Naive thymus-derived CD8-positive, alpha-beta T cell (primary cell): ENCODE measurements around the gene AEBP2. TPM values are rescaled to one million over a fixed set of nuclear protein-coding genes. Genes with fewer than 3 reads are reported as not detected.
"Not testable (repeated sequence)": the region's sequence is repeated elsewhere in the genome, so short reads cannot be mapped to it uniquely, and the experiment has no call there.

Source experiments
- ATAC-seq, 2 donors: fragments of 150-1000 bp; cut with Tn5 transposase in 1 of 2; sonication (Bioruptor Pico), chemical (Tn5 transposase) in 1 of 2; 1 replicate in 1 of 2; 2 replicates in 1 of 2; pipeline ENCODE4 v1.10.0; 2021; ENCODE audit warnings: mild to moderate bottlenecking in 2 of 2, moderate library complexity in 2 of 2
- POLR2A ChIA-PET: fragments of 350-600 bp; sonication (Branson Sonifier 250); formaldehyde crosslinking; loops from one replicate; lab custom pipeline; 2021; ENCODE audit warnings: antibody characterized with exemption; lab: Charles Lee
- DNase-seq, 10 donors: peaks; one replicate each; pipeline versions ENCODE4 v3.0.0 to v3.0.0-alpha.2; 2020 to 2022
- H3K27ac Mint-ChIP-seq, 10 donors: one replicate each; pipeline ENCODE4 v1.8.0; 2020 to 2022; ENCODE audit warnings: mild to moderate bottlenecking in 10 of 10, mixed read lengths in 10 of 10, moderate library complexity in 4 of 10, inconsistent platforms in 1 of 10
- H3K27me3 Mint-ChIP-seq, 5 donors: one replicate each; pipeline ENCODE4 v1.8.0; 2021 to 2022; ENCODE audit warnings: mixed read lengths in 5 of 5
- H3K36me3 Mint-ChIP-seq, 3 donors: one replicate each; pipeline ENCODE4 v1.8.0; 2020 to 2022; ENCODE audit warnings: mixed read lengths in 3 of 3, mild to moderate bottlenecking in 2 of 3, inconsistent platforms in 1 of 3
- H3K4me1 Mint-ChIP-seq, 4 donors: one replicate each; pipeline ENCODE4 v1.8.0; 2021 to 2022; ENCODE audit warnings: mixed read lengths in 4 of 4
- H3K4me3 Mint-ChIP-seq, 10 donors: one replicate each; pipeline ENCODE4 v1.8.0; 2020 to 2022; ENCODE audit warnings: mild to moderate bottlenecking in 10 of 10, mixed read lengths in 10 of 10, moderate library complexity in 6 of 10, inconsistent platforms in 1 of 10
- H3K9me3 Mint-ChIP-seq, 9 donors: one replicate each; pipeline ENCODE4 v1.8.0; 2020 to 2022; ENCODE audit warnings: mixed read lengths in 9 of 9, mild to moderate bottlenecking in 3 of 9, inconsistent platforms in 1 of 9, moderate library complexity in 1 of 9
- polyA plus RNA-seq, 3 donors: library from polyadenylated mRNA; unstranded; fragments of 300-500 nt; fragmentation: Illumina TruSeq; gene quantifications; one replicate each; pipeline ENCODE4 v1.2.3, GENCODE V29; 2021
- total RNA-seq, 8 experiments: library from RNA in 2 of 8; stranded (reverse) in 2 of 8; gene quantifications; one replicate each; pipeline ENCODE4 v1.2.3 and lab custom pipeline; 2021 to 2026

Gene AEBP2
- total and polyA plus RNA-seq, 5 experiments from 2014 or later: 8.5 to 66.4 (median 15.5) TPM

DNA sequence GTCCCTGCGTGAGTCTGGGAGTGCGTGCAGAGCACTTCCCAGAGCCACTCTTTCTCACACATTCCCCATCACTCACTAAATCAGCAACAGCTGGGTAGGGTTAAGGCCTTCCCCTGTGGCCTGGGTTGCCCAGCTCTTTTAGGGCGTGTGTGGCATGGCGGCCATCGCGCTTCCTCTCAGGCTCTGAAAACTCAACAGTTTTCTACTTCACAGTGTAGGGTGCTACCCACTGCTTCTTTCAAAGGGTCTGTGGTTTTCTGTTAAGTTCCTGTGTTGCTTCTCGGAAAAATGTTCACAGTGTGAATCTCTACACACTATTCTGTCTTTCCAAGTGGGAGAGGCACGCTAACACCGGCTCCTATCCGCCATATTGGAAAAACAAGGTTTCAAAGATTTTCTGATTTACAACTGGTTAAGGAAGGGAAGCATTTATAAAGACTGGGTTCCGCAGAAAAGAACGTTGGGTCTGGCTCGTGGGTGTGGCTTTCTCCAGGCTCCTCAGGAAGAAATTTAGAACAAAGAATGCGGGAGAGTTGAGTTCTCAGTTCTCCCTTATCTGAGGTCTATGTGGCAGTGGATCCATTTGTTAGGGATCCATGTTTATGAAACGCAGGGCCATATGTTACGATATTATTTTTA lies 34.9 kb upstream of the AEBP2 start:
- ATAC-seq (peak; percentile 90 to 94), DNase-seq (peak in 5 of 10 donors; percentile 9 to 59 (median 35))
- POLR2A ChIA-PET: interaction anchor here (0.7 to 1.5 kb wide), 2 partner anchors 36 to 78 kb away, joined by 5 to 9 read pairs; partner anchors contain the start of gene AEBP2
- Mint-ChIP-seq H3K36me3 (peaks cover 0 to 11% (median 6%) of the 10 kb centered on the region in 3 donors), H3K9me3 (peaks cover 0 to 15% (median 7%) of the 10 kb centered on the region in 9 donors), H3K4me1 (peaks cover 7 to 30% (median 21%) of the 10 kb centered on the region in 4 donors), H3K4me3 (peak overlapping the region; percentile 48 to 85 (median 75)), H3K27ac (peak overlapping the region; percentile 83 to 95 (median 90)), H3K27me3 (no peaks in the 10 kb centered on the region)

GRCh38 chr12:19409376-19409775 lies 29.9 kb upstream of the AEBP2 start:
- peaks cover 0 to 6% (median 1%) of the 10 kb centered on the region in 3 donors for H3K36me3 Mint-ChIP-seq
- H3K9me3 Mint-ChIP-seq: peaks cover 0 to 14% (median 2%) of the 10 kb centered on the region in 9 donors
- POLR2A ChIA-PET: interaction anchor here (0.6 kb wide), 1 partner anchor 16 kb away, joined by 3 read pairs; no protein-coding TSS in a partner anchor
- peaks cover 2 to 10% (median 4%) of the 10 kb centered on the region in 4 donors for H3K4me1 Mint-ChIP-seq
- H3K27me3 Mint-ChIP-seq: no peaks in the 10 kb centered on the region
- H3K4me3 Mint-ChIP-seq: no peak overlapping the region
- no peak overlapping the region for H3K27ac Mint-ChIP-seq
- DNase-seq: no peak
- no peak for ATAC-seq

DNA sequence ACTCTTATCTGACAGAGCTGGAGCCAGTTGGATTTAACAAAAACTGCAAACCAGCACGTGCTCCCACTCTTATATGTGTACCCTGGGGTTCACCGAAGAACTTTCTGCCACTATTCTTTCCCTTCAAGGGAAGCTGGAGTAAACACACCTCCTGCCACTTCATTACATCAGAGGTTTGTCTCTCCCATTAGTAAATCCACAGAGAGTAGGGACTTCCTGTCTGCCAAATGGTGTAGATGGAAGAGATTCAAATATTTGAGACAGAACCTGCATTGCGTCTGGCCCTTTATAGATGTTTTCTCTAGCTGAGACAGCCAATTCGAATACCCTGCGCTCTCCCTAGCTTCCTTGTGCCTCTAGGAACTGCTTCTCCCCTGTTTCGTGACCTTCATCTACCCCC lies 29.1 kb upstream of the AEBP2 start:
- H3K27ac Mint-ChIP-seq: no peak overlapping the region
- POLR2A ChIA-PET: no interaction called here
- H3K4me1 Mint-ChIP-seq: peaks cover 0 to 5% (median 2%) of the 10 kb centered on the region in 4 donors
- peaks cover 0 to 4% (median 0%) of the 10 kb centered on the region in 3 donors for H3K36me3 Mint-ChIP-seq
- ATAC-seq (no peak), DNase-seq (no peak)
- H3K9me3 Mint-ChIP-seq: peaks cover 0 to 9% (median 0%) of the 10 kb centered on the region in 9 donors
- H3K27me3 Mint-ChIP-seq: no peaks in the 10 kb centered on the region
- H3K4me3 Mint-ChIP-seq: no peak overlapping the region

GRCh38 chr12:19410629-19411185 lies 28.6 kb upstream of the AEBP2 start:
- POLR2A ChIA-PET: no interaction called here
- peaks cover 0 to under 1% (median 0%) of the 10 kb centered on the region in 3 donors for H3K36me3 Mint-ChIP-seq
- H3K4me1 Mint-ChIP-seq: peaks cover 0 to 2% (median 1%) of the 10 kb centered on the region in 4 donors
- H3K27ac Mint-ChIP-seq: peak overlapping the region in 1 of 10 donors; percentile 12
- no peak overlapping the region for H3K4me3 Mint-ChIP-seq
- H3K27me3 Mint-ChIP-seq: no peaks in the 10 kb centered on the region
- no peak for ATAC-seq
- peaks cover 0 to 5% (median 0%) of the 10 kb centered on the region in 9 donors for H3K9me3 Mint-ChIP-seq
- no peak for DNase-seq

- Mint-ChIP-seq H3K4me1 (peaks cover 0 to 2% (median under 1%) of the 10 kb centered on the region in 4 donors), H3K9me3 (peaks cover 0 to 3% (median 0%) of the 10 kb centered on the region in 9 donors), H3K36me3 (no peaks in the 10 kb centered on the region), H3K4me3 (no peak overlapping the region), H3K27me3 (no peaks in the 10 kb centered on the region), H3K27ac (peak overlapping the region in 1 of 10 donors; percentile 51)
- ATAC-seq (no peak), DNase-seq (no peak)
- POLR2A ChIA-PET: no interaction called here
Measured at GRCh38 chr12:19411234-19412204, 27.8 kb upstream of the AEBP2 start.

- no peak overlapping the region for H3K27ac Mint-ChIP-seq
- no peak overlapping the region for H3K4me3 Mint-ChIP-seq
- peaks cover 0 to 1% (median 0%) of the 10 kb centered on the region in 4 donors for H3K4me1 Mint-ChIP-seq
- no peak for ATAC-seq
- no peak for DNase-seq
- no peaks in the 10 kb centered on the region for H3K27me3 Mint-ChIP-seq
- no peaks in the 10 kb centered on the region for H3K36me3 Mint-ChIP-seq
- H3K9me3 Mint-ChIP-seq: no peaks in the 10 kb centered on the region
- POLR2A ChIA-PET: no interaction called here
Measured at GRCh38 chr12:19412844-19413243, 26.4 kb upstream of the AEBP2 start.

DNA sequence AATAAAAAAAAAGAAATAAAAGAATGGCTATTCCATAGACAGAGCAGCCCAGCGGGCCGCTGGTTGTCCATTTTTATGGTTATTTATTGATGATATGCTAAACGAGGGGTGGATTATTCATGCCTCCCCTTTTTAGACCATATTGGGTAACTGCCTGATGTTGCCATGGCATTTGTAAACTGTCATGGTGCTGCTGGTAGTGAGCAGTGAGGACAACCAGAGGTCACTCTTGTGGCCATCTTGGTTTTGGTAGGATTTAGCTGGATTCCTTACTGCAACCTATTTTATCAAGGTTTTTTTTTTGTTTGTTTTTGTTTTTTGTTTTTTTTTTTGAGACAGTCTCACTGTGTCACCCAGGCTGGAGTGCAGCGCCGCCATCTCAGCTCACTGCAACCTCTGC lies 25.7 kb upstream of the AEBP2 start:
- H3K27me3 Mint-ChIP-seq, DNase-seq, ATAC-seq, H3K4me3 Mint-ChIP-seq, H3K4me1 Mint-ChIP-seq, H3K9me3 Mint-ChIP-seq, H3K27ac Mint-ChIP-seq, H3K36me3 Mint-ChIP-seq: not testable (repeated sequence)
- POLR2A ChIA-PET: interaction anchor here (1.0 kb wide), 1 partner anchor 9 kb away, joined by 4 read pairs; no protein-coding TSS in a partner anchor

GRCh38 chr12:19415563-19415962 lies 23.7 kb upstream of the AEBP2 start:
- Mint-ChIP-seq H3K4me3 (no peak overlapping the region), H3K36me3 (no peaks in the 10 kb centered on the region), H3K27me3 (no peaks in the 10 kb centered on the region), H3K27ac (peak overlapping the region in 1 of 10 donors; percentile 15), H3K9me3 (no peaks in the 10 kb centered on the region), H3K4me1 (no peaks in the 10 kb centered on the region)
- POLR2A ChIA-PET: no interaction called here
- no peak for DNase-seq
- no peak for ATAC-seq

DNA sequence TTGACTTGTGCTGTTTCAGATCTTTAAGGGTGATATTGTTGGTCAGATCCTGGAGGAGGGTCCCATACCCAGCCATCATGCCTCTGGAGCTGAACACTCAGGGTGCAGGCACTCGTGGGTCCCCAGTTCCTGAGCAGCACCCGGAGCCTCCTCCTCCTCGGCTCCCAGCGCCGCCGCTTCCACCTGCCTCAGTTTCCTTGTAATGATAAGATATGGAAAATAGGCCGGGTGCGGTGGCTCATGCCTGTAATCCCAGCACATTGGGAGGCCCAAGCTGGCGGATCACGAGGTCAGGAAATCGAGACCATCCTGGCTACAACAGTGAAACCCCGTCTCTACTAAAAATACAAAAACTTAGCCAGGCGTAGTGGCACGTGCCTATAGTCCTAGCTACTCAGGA lies 20.2 kb upstream of the AEBP2 start:
- Mint-ChIP-seq H3K27ac (no peak overlapping the region), H3K4me1 (peaks cover 5 to 13% (median 9%) of the 10 kb centered on the region in 4 donors), H3K9me3 (peaks cover 0 to 2% (median 0%) of the 10 kb centered on the region in 9 donors), H3K27me3 (no peaks in the 10 kb centered on the region), H3K36me3 (no peaks in the 10 kb centered on the region), H3K4me3 (no peak overlapping the region)
- POLR2A ChIA-PET: no interaction called here
- ATAC-seq: no peak
- no peak for DNase-seq

DNA sequence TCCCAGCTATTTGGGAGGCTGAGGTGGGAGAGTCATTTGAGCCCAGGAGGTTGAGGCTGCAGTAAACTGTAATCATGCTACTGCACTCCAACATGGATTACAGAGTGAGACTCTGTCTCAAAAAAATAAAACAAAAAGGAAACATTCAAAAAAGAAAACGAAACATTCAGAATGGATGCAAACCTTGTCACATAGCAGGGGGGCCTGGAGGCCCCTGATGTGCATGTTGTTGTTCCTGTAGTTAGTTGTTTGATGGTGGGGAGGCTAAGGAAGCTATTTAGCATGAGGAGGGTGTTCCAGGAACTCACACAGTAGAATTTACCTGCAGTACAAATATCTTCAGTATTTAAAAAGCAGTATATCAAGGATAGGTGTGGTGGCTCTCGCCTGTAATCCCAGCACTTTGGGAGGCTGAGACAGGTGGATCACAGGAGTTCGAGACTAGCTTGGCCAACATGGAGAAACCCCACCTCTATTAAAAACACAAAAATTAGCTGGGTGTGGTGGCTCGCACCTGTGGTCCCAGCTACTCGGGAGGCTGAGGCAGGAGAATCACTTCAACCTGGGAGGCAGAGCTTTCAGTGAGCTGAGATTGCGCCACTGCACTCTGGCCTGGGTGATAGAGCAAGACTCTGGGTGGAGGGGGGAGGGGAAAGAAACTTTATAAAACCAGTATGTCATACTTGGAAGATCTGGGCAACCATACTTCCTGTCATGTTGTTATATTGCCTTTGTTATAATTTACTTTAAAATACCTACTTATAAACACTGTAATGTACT lies 17.6 kb upstream of the AEBP2 start:
- peaks cover 5 to 13% (median 9%) of the 10 kb centered on the region in 4 donors for H3K4me1 Mint-ChIP-seq
- POLR2A ChIA-PET: no interaction called here

DNA sequence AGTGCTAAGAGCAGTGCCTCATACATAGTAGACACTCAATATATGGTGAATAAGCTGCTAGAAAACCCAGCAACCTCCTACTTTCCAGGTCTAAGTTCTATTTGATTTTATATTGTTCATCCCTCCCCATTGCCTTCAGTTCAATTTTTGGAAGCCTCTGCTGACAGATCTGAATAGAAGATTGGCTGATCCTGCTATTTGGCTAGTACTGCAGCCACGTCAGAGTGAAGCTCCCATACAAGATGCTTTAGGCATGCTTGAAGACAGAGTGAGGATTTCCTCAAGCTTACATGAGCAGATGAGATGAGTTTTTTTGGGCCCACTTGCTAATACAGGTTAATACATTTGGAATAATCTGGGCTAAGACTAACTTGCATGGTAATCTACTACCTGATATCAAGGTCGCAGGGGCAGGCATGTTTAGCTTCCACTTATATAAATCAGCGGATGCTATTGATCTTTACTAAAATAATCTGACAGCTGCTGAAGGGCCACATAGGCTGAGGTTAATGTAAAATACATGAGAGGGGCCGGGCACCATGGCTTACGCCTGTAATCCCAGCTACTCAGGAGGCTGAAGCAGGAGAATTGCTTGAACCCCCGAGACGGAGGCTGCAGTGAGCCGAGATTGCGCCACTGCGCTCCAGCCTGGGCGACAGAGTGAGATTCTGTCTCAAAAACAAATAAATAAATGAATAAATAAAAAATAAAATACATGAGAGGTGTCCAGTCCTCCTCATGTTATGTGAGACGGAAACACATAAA lies 15.9 kb upstream of the AEBP2 start:
- Mint-ChIP-seq H3K4me1 (peaks cover 7 to 13% (median 10%) of the 10 kb centered on the region in 4 donors), H3K4me3 (no peak overlapping the region), H3K36me3 (no peaks in the 10 kb centered on the region), H3K27ac (no peak overlapping the region), H3K27me3 (no peaks in the 10 kb centered on the region), H3K9me3 (peaks cover 0 to 5% (median 0%) of the 10 kb centered on the region in 9 donors)
- POLR2A ChIA-PET: interaction anchor here (0.9 kb wide), 1 partner anchor 9 kb away, joined by 4 read pairs; no protein-coding TSS in a partner anchor
- ATAC-seq (no peak), DNase-seq (no peak)

More for the DNA sequence above, 17.6 kb upstream of the AEBP2 start:
- ATAC-seq (peak in 1 of 2 donors; percentile 35), DNase-seq (peak in 2 of 10 donors; percentile 28)
- H3K4me3 Mint-ChIP-seq: peak overlapping the region in 3 of 10 donors; percentile 8 to 49 (median 12)
- peaks cover 0 to 5% (median 0%) of the 10 kb centered on the region in 9 donors for H3K9me3 Mint-ChIP-seq
- H3K27ac Mint-ChIP-seq: peak overlapping the region in 7 of 10 donors; percentile 6 to 89 (median 58)
- no peaks in the 10 kb centered on the region for H3K36me3 Mint-ChIP-seq
- H3K27me3 Mint-ChIP-seq: no peaks in the 10 kb centered on the region
